ENCODE data around the gene ELOVL3. TPM values are rescaled to one million over a fixed set of nuclear protein-coding genes. Genes with fewer than 3 reads are reported as not detected.

ELOVL3 gene
- total and polyA plus RNA-seq, 8 donors: 0.20 to 0.31 TPM; not detected in 6

GRCh38 chr10:102269017-102269416, 42.9 kb downstream of the ELOVL3 start:
- WGBS, 5 donors: 42 to 63% (median 56%) methylated on average over 3 of the region's 3 CpGs
- Histone ChIP-seq H3K4me3 (no peak overlapping the region), H3K27me3 (no peaks in the 10 kb centered on the region), H3K4me1 (peaks cover 15 to 60% (median 39%) of the 10 kb centered on the region in 4 donors), H3K9me3 (no peaks in the 10 kb centered on the region), H3K36me3 (peaks cover 0 to 10% (median 1%) of the 10 kb centered on the region in 4 donors), H3K27ac (peak overlapping the region in 1 of 5 donors; percentile 50)
- no peak for DNase-seq
- TF ChIP-seq CTCF (IDR thresholded peaks at IDR 0.05) (no peak), POLR2A (IDR thresholded peaks at IDR 0.05) (no peak), EP300 (IDR thresholded peaks at IDR 0.05) (no peak), POLR2AphosphoS5 (IDR thresholded peaks at IDR 0.05) (no peak)
- intact Hi-C loops (cut with DNase I; ENCODE audit: low total_unique reads): no loop called here

- Histone ChIP-seq H3K4me3 (no peak overlapping the region), H3K27me3 (no peaks in the 10 kb centered on the region), H3K4me1 (peaks cover 2 to 37% (median 18%) of the 10 kb centered on the region in 4 donors), H3K9me3 (no peaks in the 10 kb centered on the region), H3K27ac (no peak overlapping the region), H3K36me3 (peaks cover 0 to 15% (median 4%) of the 10 kb centered on the region in 4 donors)
- 50 to 82% (median 73%) methylated on average over 1 of the region's 1 CpG for WGBS, 5 donors
- no peak for DNase-seq
- intact Hi-C loops (cut with DNase I; ENCODE audit: low total_unique reads): no loop called here
- TF ChIP-seq EP300 (IDR thresholded peaks at IDR 0.05) (no peak), CTCF (IDR thresholded peaks at IDR 0.05) (no peak), POLR2AphosphoS5 (IDR thresholded peaks at IDR 0.05) (no peak), POLR2A (IDR thresholded peaks at IDR 0.05) (no peak)
Measured at GRCh38 chr10:102274062-102274461, 48.0 kb downstream of the ELOVL3 start.

- Histone ChIP-seq H3K4me3 (no peak overlapping the region), H3K27ac (no peak overlapping the region), H3K36me3 (peaks cover 0 to 15% (median 4%) of the 10 kb centered on the region in 4 donors), H3K4me1 (peaks cover 6 to 44% (median 26%) of the 10 kb centered on the region in 4 donors), H3K27me3 (no peaks in the 10 kb centered on the region), H3K9me3 (no peaks in the 10 kb centered on the region)
- TF ChIP-seq EP300 (IDR thresholded peaks at IDR 0.05) (no peak), POLR2A (IDR thresholded peaks at IDR 0.05) (no peak), CTCF (IDR thresholded peaks at IDR 0.05) (no peak), POLR2AphosphoS5 (IDR thresholded peaks at IDR 0.05) (no peak)
- 68 to 83% (median 77%) methylated on average over 2 of the region's 2 CpGs for WGBS, 5 donors
- no peak for DNase-seq
- intact Hi-C loops (cut with DNase I; ENCODE audit: low total_unique reads): no loop called here
Measured at GRCh38 chr10:102275343-102275742, 49.2 kb downstream of the ELOVL3 start.

- Histone ChIP-seq H3K27me3 (no peaks in the 10 kb centered on the region), H3K27ac (no peak overlapping the region)
- intact Hi-C loops (cut with DNase I; ENCODE audit: low total_unique reads): no loop called here
Measured at GRCh38 chr10:102279104-102279503, 53.0 kb downstream of the ELOVL3 start.

More at GRCh38 chr10:102279104-102279503, 53.0 kb downstream of the ELOVL3 start:
- H3K9me3 ChIP-seq: no peaks in the 10 kb centered on the region
- no peak for DNase-seq
- H3K4me3 ChIP-seq: no peak overlapping the region
- TF ChIP-seq CTCF (IDR thresholded peaks at IDR 0.05) (no peak), POLR2A (IDR thresholded peaks at IDR 0.05) (no peak), EP300 (IDR thresholded peaks at IDR 0.05) (no peak), POLR2AphosphoS5 (IDR thresholded peaks at IDR 0.05) (no peak)
- peaks cover 0 to 7% (median 2%) of the 10 kb centered on the region in 4 donors for H3K36me3 ChIP-seq
- H3K4me1 ChIP-seq: peaks cover 12 to 45% (median 29%) of the 10 kb centered on the region in 4 donors

Other genes starting within 250 kb of the ELOVL3 start
- 10 to 100 TPM in 4 of 5 donors, 1 to 10 TPM in 1; 3.5 to 29.0 (median 18.2) TPM for gene ARMH3, start 170.1 kb upstream of the ELOVL3 start, total RNA-seq
- 10 to 100 TPM; 10.1 to 18.1 (median 10.1) TPM for gene ARMH3, start 170.1 kb upstream of the ELOVL3 start, polyA plus RNA-seq
- gene HPS6, start 160.9 kb upstream of the ELOVL3 start, total RNA-seq: 10 to 100 TPM in 3 of 5 donors, 1 to 10 TPM in 2; 7.0 to 42.4 (median 14.0) TPM
- gene HPS6, start 160.9 kb upstream of the ELOVL3 start, polyA plus RNA-seq: 10 to 100 TPM; 10.3 to 10.7 (median 10.6) TPM
- 10 to 100 TPM; 24.2 to 43.7 (median 34.4) TPM for gene LDB1, start 105.9 kb upstream of the ELOVL3 start, total RNA-seq
- gene LDB1, start 105.9 kb upstream of the ELOVL3 start, polyA plus RNA-seq: 10 to 100 TPM; 20.4 to 28.3 (median 22.3) TPM
- gene PPRC1, start 93.3 kb upstream of the ELOVL3 start, total RNA-seq: 10 to 100 TPM; 11.7 to 37.3 (median 17.9) TPM
- 10 to 100 TPM; 10.4 to 15.8 (median 13.0) TPM for gene PPRC1, start 93.3 kb upstream of the ELOVL3 start, polyA plus RNA-seq
- gene NOLC1, start 73.9 kb upstream of the ELOVL3 start, total RNA-seq: 10 to 100 TPM in 4 of 5 donors, 1 to 10 TPM in 1; 9.8 to 73.7 (median 55.6) TPM
- gene NOLC1, start 73.9 kb upstream of the ELOVL3 start, polyA plus RNA-seq: 10 to 100 TPM; 21.2 to 35.1 (median 27.5) TPM
- not detected for gene PITX3, start 15.2 kb downstream of the ELOVL3 start, total RNA-seq
- gene PITX3, start 15.2 kb downstream of the ELOVL3 start, polyA plus RNA-seq: not detected
- gene GBF1, start 19.2 kb downstream of the ELOVL3 start, total RNA-seq: 10 to 100 TPM; 21.7 to 47.3 (median 35.8) TPM
- gene GBF1, start 19.2 kb downstream of the ELOVL3 start, polyA plus RNA-seq: 1 to 10 TPM; 5.7 to 8.0 (median 7.9) TPM
- gene NFKB2, start 169.4 kb downstream of the ELOVL3 start, total RNA-seq: 10 to 100 TPM in 4 of 5 donors, 1 to 10 TPM in 1; 9.7 to 84.0 (median 26.7) TPM
- 10 to 100 TPM; 19.2 to 25.6 (median 20.0) TPM for gene NFKB2, start 169.4 kb downstream of the ELOVL3 start, polyA plus RNA-seq
- 10 to 100 TPM; 24.5 to 74.7 (median 24.6) TPM for gene PSD, start 192.5 kb downstream of the ELOVL3 start, total RNA-seq
- gene PSD, start 192.5 kb downstream of the ELOVL3 start, polyA plus RNA-seq: 10 to 100 TPM in 1 of 3 donors, 1 to 10 TPM in 2; 2.2 to 10.4 (median 2.3) TPM
- 100 to 1,000 TPM in 1 of 5 donors, 10 to 100 TPM in 2, 1 to 10 TPM in 2; 3.5 to 315 (median 15.6) TPM for gene FBXL15, start 194.5 kb downstream of the ELOVL3 start, total RNA-seq
- gene FBXL15, start 194.5 kb downstream of the ELOVL3 start, polyA plus RNA-seq: 10 to 100 TPM; 19.2 to 21.4 (median 20.4) TPM
- gene CUEDC2, start 206.3 kb downstream of the ELOVL3 start, total RNA-seq: 100 to 1,000 TPM in 1 of 5 donors, 10 to 100 TPM in 4; 15.9 to 145 (median 31.8) TPM
- gene CUEDC2, start 206.3 kb downstream of the ELOVL3 start, polyA plus RNA-seq: 10 to 100 TPM; 48.6 to 59.2 (median 49.2) TPM
- 1 to 10 TPM in 1 of 5 donors, not detected in 4; 8.0 TPM for gene C10orf95, start 225.2 kb downstream of the ELOVL3 start, total RNA-seq
- under 1 TPM; 0.46 to 0.62 (median 0.53) TPM for gene C10orf95, start 225.2 kb downstream of the ELOVL3 start, polyA plus RNA-seq

Data from stomach (tissue), 9 donors.